ENCODE data around the gene SENP8.

SENP8 gene

GRCh38 chr15:72110355-72110754 lies 7.8 kb upstream of the SENP8 start:
- no peak for ATAC-seq
- TF ChIP-seq ZC3H10 (CRISPR knock-in tag; IDR thresholded peaks at IDR 0.05) (no peak), SNAI2 (CRISPR knock-in tag; IDR thresholded peaks at IDR 0.05) (no peak)

DNA sequence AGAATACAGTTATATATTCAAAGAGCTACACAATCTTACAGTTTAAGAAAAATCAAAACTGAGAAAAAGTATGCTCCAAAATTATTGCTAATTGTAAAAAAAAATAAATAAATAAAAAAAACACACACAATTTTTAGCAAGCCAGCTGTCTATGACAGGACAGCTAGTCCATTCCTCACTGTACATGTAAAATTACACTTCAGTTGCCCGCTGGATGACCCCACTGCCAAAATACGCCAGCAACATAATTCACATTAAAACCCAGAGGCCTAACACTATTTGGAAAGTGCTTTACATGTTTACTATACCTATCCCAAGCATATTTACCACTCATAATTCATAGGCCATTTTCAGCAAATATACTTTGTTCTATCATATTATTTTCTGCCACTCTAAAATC lies 6.1 kb upstream of the SENP8 start:
- TF ChIP-seq CREB5 (CRISPR knock-in tag; IDR thresholded peaks at IDR 0.05; ENCODE audit: low read depth) (no peak), GLIS3 (CRISPR knock-in tag; IDR thresholded peaks at IDR 0.05) (no peak), SNAI2 (CRISPR knock-in tag; IDR thresholded peaks at IDR 0.05) (no peak), TCF4 (CRISPR knock-in tag; IDR thresholded peaks at IDR 0.05; ENCODE audit: borderline replicate concordance) (no peak), BACH2 (CRISPR knock-in tag; IDR thresholded peaks at IDR 0.05; ENCODE audit: borderline replicate concordance) (no peak), ISL1 (CRISPR knock-in tag; IDR thresholded peaks at IDR 0.05) (no peak), ZFP30 (CRISPR knock-in tag; IDR thresholded peaks at IDR 0.05) (no peak), OSR1 (CRISPR knock-in tag; IDR thresholded peaks at IDR 0.05) (no peak), ZC3H10 (CRISPR knock-in tag; IDR thresholded peaks at IDR 0.05) (no peak), TOX (CRISPR knock-in tag; IDR thresholded peaks at IDR 0.05; ENCODE audit: borderline replicate concordance) (no peak), PPARA (CRISPR knock-in tag; IDR thresholded peaks at IDR 0.05; ENCODE audit: borderline replicate concordance) (no peak), ARNTL (CRISPR knock-in tag; IDR thresholded peaks at IDR 0.05; ENCODE audit: borderline replicate concordance, low read depth) (no peak), ZFP3 (CRISPR knock-in tag; IDR thresholded peaks at IDR 0.05) (no peak), PATZ1 (CRISPR knock-in tag; IDR thresholded peaks at IDR 0.05; ENCODE audit: borderline replicate concordance) (no peak), ZNF70 (CRISPR knock-in tag; IDR thresholded peaks at IDR 0.05) (no peak), ESRRG (CRISPR knock-in tag; IDR thresholded peaks at IDR 0.05) (no peak), CSDC2 (CRISPR knock-in tag; IDR thresholded peaks at IDR 0.05) (no peak)
- TF ChIP-seq, protein P1, sequence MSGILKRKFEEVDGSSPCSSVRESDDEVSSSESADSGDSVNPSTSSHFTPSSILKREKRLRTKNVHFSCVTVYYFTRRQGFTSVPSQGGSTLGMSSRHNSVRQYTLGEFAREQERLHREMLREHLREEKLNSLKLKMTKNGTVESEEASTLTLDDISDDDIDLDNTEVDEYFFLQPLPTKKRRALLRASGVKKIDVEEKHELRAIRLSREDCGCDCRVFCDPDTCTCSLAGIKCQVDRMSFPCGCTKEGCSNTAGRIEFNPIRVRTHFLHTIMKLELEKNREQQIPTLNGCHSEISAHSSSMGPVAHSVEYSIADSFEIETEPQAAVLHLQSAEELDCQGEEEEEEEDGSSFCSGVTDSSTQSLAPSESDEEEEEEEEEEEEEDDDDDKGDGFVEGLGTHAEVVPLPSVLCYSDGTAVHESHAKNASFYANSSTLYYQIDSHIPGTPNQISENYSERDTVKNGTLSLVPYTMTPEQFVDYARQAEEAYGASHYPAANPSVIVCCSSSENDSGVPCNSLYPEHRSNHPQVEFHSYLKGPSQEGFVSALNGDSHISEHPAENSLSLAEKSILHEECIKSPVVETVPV (CRISPR knock-in tag; IDR thresholded peaks at IDR 0.05): no peak
- TF ChIP-seq, protein P2, sequence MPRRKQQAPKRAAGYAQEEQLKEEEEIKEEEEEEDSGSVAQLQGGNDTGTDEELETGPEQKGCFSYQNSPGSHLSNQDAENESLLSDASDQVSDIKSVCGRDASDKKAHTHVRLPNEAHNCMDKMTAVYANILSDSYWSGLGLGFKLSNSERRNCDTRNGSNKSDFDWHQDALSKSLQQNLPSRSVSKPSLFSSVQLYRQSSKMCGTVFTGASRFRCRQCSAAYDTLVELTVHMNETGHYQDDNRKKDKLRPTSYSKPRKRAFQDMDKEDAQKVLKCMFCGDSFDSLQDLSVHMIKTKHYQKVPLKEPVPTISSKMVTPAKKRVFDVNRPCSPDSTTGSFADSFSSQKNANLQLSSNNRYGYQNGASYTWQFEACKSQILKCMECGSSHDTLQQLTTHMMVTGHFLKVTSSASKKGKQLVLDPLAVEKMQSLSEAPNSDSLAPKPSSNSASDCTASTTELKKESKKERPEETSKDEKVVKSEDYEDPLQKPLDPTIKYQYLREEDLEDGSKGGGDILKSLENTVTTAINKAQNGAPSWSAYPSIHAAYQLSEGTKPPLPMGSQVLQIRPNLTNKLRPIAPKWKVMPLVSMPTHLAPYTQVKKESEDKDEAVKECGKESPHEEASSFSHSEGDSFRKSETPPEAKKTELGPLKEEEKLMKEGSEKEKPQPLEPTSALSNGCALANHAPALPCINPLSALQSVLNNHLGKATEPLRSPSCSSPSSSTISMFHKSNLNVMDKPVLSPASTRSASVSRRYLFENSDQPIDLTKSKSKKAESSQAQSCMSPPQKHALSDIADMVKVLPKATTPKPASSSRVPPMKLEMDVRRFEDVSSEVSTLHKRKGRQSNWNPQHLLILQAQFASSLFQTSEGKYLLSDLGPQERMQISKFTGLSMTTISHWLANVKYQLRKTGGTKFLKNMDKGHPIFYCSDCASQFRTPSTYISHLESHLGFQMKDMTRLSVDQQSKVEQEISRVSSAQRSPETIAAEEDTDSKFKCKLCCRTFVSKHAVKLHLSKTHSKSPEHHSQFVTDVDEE (CRISPR knock-in tag; IDR thresholded peaks at IDR 0.05): no peak
- TF ChIP-seq, protein P3, sequence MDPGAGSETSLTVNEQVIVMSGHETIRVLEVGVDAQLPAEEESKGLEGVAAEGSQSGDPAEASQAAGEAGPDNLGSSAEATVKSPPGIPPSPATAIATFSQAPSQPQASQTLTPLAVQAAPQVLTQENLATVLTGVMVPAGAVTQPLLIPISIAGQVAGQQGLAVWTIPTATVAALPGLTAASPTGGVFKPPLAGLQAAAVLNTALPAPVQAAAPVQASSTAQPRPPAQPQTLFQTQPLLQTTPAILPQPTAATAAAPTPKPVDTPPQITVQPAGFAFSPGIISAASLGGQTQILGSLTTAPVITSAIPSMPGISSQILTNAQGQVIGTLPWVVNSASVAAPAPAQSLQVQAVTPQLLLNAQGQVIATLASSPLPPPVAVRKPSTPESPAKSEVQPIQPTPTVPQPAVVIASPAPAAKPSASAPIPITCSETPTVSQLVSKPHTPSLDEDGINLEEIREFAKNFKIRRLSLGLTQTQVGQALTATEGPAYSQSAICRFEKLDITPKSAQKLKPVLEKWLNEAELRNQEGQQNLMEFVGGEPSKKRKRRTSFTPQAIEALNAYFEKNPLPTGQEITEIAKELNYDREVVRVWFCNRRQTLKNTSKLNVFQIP (CRISPR knock-in tag; IDR thresholded peaks at IDR 0.05; ENCODE audit: borderline replicate concordance, low read depth): no peak
- no peak for ATAC-seq

DNA sequence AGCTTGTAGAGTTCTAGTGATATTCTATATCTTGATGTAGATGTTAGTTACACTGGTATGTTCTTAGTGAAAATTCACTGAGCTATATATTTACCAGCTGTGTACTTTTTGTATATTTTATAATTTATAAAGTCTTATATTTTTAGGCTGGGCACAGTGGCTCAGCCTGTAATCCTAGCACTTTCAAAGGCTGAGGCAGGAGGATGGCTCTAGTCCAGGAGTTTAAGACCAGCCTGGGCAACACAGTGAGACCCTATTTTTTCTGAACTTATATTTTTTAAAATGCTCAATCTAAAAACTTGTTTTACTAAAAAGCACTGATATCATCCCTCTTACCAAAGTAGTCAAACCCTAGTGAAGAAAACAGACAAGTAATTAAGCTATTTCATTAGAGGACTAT lies 5.4 kb upstream of the SENP8 start:
- no peak for ATAC-seq
- TF ChIP-seq RARB (CRISPR knock-in tag; IDR thresholded peaks at IDR 0.05) (no peak), ARNTL (CRISPR knock-in tag; IDR thresholded peaks at IDR 0.05; ENCODE audit: borderline replicate concordance, low read depth) (no peak), ZFP30 (CRISPR knock-in tag; IDR thresholded peaks at IDR 0.05) (no peak), SNAI2 (CRISPR knock-in tag; IDR thresholded peaks at IDR 0.05) (no peak), ESRRG (CRISPR knock-in tag; IDR thresholded peaks at IDR 0.05) (no peak), PPARA (CRISPR knock-in tag; IDR thresholded peaks at IDR 0.05; ENCODE audit: borderline replicate concordance) (no peak), ZNF565 (CRISPR knock-in tag; conservative IDR thresholded peaks at IDR 0.05; ENCODE audit: low read depth) (no peak), ZC3H10 (CRISPR knock-in tag; IDR thresholded peaks at IDR 0.05) (no peak), TCF4 (CRISPR knock-in tag; IDR thresholded peaks at IDR 0.05; ENCODE audit: borderline replicate concordance) (no peak), ISL1 (CRISPR knock-in tag; IDR thresholded peaks at IDR 0.05) (no peak), BACH2 (CRISPR knock-in tag; IDR thresholded peaks at IDR 0.05; ENCODE audit: borderline replicate concordance) (no peak), CSDC2 (CRISPR knock-in tag; IDR thresholded peaks at IDR 0.05) (no peak)
- TF ChIP-seq, protein P3 (CRISPR knock-in tag; IDR thresholded peaks at IDR 0.05; ENCODE audit: borderline replicate concordance, low read depth): no peak
- TF ChIP-seq, protein P2 (CRISPR knock-in tag; IDR thresholded peaks at IDR 0.05): no peak
